Endothelial cell (in vitro differentiated cells): ENCODE measurements around the gene KDM4C. TPM values are rescaled to one million over a fixed set of nuclear protein-coding genes. Genes with fewer than 3 reads are reported as not detected.

Experiments used
- DNase-seq: peaks from one replicate; pipeline ENCODE4 v3.0.0; 2021; ENCODE audit warnings: low spot score
- H3K27ac Mint-ChIP-seq: one replicate; pipeline ENCODE4 v1.8.0; 2021; ENCODE audit warnings: mixed read lengths, inconsistent platforms; ENCODE audit not compliant: unreplicated experiment
- H3K27me3 Mint-ChIP-seq: one replicate; pipeline ENCODE4 v1.8.0; 2021; ENCODE audit warnings: mild to moderate bottlenecking, moderate library complexity, mixed read lengths, inconsistent platforms; ENCODE audit not compliant: unreplicated experiment
- H3K36me3 Mint-ChIP-seq: one replicate; pipeline ENCODE4 v1.8.0; 2021; ENCODE audit warnings: mild to moderate bottlenecking, low read depth, mixed read lengths, inconsistent platforms; ENCODE audit not compliant: unreplicated experiment
- H3K4me1 Mint-ChIP-seq: one replicate; pipeline ENCODE4 v1.8.0; 2021; ENCODE audit warnings: mild to moderate bottlenecking, mixed read lengths, inconsistent platforms; ENCODE audit not compliant: unreplicated experiment
- H3K4me3 Mint-ChIP-seq: one replicate; pipeline ENCODE4 v1.8.0; 2021; ENCODE audit warnings: mild to moderate bottlenecking, mixed read lengths, inconsistent platforms; ENCODE audit not compliant: unreplicated experiment
- H3K9me3 Mint-ChIP-seq: one replicate; pipeline ENCODE4 v1.8.0; 2021; ENCODE audit warnings: mixed read lengths, inconsistent platforms; ENCODE audit not compliant: unreplicated experiment
- total RNA-seq: library from RNA; stranded (reverse); fragmentation: NEBNext Ultra II Directional; extraction: Animal tissue kit (Norgen Biotek cat#: 25700); gene quantifications from one replicate; pipeline ENCODE4 v1.2.1, GENCODE V29; 2021; ENCODE audit not compliant: unreplicated experiment
- TF ChIP-seq, protein P1 (sequence below): fragments of 200-600 bp; sonication (generic); IDR thresholded peaks from one replicate; pipeline ENCODE4 v1.5.0; 2021; ENCODE audit warnings: antibody characterized with exemption; ENCODE audit not compliant: unreplicated experiment

Gene KDM4C
- total RNA-seq, 1 donor from 2014 or later, result 21.0 TPM

DNA sequence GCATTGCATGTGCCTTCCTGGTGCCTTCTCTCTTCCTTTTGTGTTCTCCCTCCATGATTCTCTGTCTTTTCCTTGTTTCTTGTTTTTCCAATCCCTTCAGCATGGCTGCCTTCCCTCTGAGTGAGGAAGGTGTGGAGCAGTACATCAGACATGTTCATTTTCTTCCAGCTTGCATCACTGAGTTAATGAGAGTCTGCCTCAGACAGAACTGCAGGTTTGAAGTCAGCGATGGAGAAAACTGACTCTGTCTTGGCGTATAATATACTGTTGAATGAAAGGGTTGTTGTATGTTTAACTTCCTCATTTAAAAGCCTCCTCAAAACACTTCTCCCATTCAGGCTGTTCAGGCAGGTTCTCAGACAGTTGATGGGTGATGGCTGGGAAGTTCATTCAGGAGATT lies 129.3 kb downstream of the KDM4C start:
- peaks cover 3% of the 10 kb centered on the region for H3K4me1 Mint-ChIP-seq
- no peaks in the 10 kb centered on the region for H3K9me3 Mint-ChIP-seq
- no peak for DNase-seq
- H3K27ac Mint-ChIP-seq, result no peak overlapping the region
- H3K4me3 Mint-ChIP-seq, result no peak overlapping the region
- H3K27me3 Mint-ChIP-seq, result no peaks in the 10 kb centered on the region
- H3K36me3 Mint-ChIP-seq, result no peaks in the 10 kb centered on the region
- TF ChIP-seq, protein P1, sequence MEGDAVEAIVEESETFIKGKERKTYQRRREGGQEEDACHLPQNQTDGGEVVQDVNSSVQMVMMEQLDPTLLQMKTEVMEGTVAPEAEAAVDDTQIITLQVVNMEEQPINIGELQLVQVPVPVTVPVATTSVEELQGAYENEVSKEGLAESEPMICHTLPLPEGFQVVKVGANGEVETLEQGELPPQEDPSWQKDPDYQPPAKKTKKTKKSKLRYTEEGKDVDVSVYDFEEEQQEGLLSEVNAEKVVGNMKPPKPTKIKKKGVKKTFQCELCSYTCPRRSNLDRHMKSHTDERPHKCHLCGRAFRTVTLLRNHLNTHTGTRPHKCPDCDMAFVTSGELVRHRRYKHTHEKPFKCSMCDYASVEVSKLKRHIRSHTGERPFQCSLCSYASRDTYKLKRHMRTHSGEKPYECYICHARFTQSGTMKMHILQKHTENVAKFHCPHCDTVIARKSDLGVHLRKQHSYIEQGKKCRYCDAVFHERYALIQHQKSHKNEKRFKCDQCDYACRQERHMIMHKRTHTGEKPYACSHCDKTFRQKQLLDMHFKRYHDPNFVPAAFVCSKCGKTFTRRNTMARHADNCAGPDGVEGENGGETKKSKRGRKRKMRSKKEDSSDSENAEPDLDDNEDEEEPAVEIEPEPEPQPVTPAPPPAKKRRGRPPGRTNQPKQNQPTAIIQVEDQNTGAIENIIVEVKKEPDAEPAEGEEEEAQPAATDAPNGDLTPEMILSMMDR, result no peak

DNA sequence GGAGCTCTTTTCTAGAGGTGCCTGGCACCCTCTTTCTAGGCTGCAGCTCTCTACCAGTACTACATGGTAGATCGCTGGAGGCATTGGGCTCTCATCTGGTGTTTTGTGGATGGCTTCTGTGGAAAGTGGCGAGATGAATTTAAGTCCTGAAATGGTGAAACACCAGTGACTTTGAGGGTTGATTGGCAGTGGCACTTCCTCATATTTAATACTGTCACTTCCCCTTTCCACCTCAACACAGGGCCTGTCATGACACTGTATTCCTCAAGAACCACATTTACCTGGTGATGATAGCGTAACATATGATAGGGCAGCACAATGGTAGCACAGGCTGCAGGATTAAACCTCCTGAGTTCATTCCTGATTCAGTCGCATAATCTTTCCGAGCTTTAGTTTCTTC lies 132.1 kb downstream of the KDM4C start:
- Mint-ChIP-seq H3K9me3 (no peaks in the 10 kb centered on the region), H3K4me1 (no peaks in the 10 kb centered on the region), H3K27ac (no peak overlapping the region), H3K36me3 (no peaks in the 10 kb centered on the region), H3K4me3 (no peak overlapping the region), H3K27me3 (no peaks in the 10 kb centered on the region)
- TF ChIP-seq, protein P1, result no peak
- no peak for DNase-seq

DNA sequence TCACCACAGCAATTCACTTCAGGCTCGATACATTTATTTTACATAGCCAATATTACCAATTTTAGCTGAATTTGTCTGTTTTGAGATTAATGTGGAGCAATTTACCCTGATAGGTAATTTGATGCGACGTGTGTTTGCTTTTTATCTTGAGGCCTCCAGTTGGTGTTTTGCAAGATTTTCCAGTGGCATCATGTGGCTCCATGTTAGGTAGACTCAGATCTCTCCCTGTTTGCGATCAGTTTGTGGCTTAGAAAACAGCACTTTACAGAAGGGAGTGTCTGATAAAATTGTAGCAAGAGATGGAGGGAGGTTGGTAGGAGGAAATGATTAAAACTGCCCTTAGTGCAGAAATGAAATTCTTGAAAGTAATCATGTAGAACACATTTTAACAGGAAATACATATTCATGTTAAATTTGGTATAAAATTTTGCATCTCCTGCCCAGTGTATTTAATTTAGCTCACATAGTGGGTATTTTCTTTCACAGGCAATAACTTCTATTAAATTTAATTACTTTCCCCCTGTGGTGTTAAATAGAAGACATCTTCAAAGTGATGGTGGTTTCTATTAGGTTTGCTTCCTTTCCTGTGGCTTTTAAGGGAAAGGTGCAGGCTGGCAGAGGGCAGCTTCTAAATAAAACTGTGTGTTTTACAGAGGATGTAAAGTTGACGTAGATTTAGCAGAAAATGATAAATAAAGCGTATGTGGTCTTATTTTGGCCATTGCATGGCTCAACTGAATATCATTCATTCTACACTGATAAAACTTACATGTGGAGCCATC lies 135.8 kb downstream of the KDM4C start:
- no peaks in the 10 kb centered on the region for H3K4me1 Mint-ChIP-seq
- no peak overlapping the region for H3K27ac Mint-ChIP-seq
- H3K9me3 Mint-ChIP-seq, result no peaks in the 10 kb centered on the region
- no peak overlapping the region for H3K4me3 Mint-ChIP-seq
- H3K27me3 Mint-ChIP-seq, result no peaks in the 10 kb centered on the region
- TF ChIP-seq, protein P1, result no peak
- H3K36me3 Mint-ChIP-seq, result no peaks in the 10 kb centered on the region
- no peak for DNase-seq

DNA sequence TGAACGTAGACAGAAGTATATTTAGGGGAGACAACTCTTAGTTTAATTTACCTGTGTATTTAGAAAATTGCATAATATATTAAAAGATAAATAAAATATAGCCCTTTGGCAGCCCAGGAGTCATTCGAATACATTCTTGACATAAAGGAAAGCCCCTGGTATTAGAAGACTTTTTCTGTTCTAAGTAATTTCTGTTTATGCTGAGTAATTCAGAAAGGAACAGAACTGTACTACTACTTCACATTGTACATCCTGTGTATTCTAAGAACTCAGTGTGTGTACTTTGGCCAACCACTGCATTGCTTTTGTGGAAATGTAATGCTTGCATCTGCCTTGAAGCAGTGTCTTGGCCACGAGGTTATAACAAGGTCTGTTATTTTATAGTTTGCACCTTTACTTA lies 136.4 kb downstream of the KDM4C start:
- TF ChIP-seq, protein P1, result no peak
- Mint-ChIP-seq H3K27ac (no peak overlapping the region), H3K4me3 (no peak overlapping the region), H3K27me3 (no peaks in the 10 kb centered on the region), H3K9me3 (no peaks in the 10 kb centered on the region), H3K36me3 (no peaks in the 10 kb centered on the region), H3K4me1 (no peaks in the 10 kb centered on the region)
- no peak for DNase-seq

DNA sequence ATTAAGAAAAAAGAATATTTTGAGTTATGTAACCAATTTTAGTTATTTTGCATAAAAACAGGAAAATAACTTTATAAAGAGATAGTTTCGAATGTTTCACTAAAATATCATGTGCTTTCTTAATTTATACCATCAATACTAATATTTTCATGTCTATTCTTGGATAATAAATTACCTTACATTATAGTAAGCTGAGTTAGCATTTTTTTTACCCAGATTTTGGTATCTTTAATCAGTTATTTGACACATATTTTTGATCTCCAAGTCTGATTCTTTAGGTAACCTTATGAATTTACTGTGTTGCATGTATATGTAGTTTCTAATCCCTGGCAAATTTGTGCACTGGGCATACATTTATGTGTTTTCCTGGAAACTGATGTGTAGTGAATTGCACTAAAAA lies 138.0 kb downstream of the KDM4C start:
- H3K4me1 Mint-ChIP-seq, result no peaks in the 10 kb centered on the region
- no peaks in the 10 kb centered on the region for H3K27me3 Mint-ChIP-seq
- no peaks in the 10 kb centered on the region for H3K36me3 Mint-ChIP-seq
- no peak overlapping the region for H3K27ac Mint-ChIP-seq
- H3K4me3 Mint-ChIP-seq, result no peak overlapping the region
- DNase-seq, result no peak
- TF ChIP-seq, protein P1, result no peak
- no peaks in the 10 kb centered on the region for H3K9me3 Mint-ChIP-seq
